GM12891 (cell line): ENCODE data around the gene FOXD2.

Experiments
- PAX5 ChIP-seq: IDR thresholded peaks from 2 replicates; pipeline ENCODE4 v1.6.1; 2011; ENCODE audit warnings: low read length, moderate library complexity, mild to moderate bottlenecking; ENCODE audit not compliant: insufficient read depth, severe bottlenecking
- POLR2A ChIP-seq: IDR thresholded peaks from 2 replicates; pipeline ENCODE4 v1.6.1; 2011; ENCODE audit warnings: low read depth, low read length, control low read depth
- POLR2AphosphoS5 ChIP-seq: IDR thresholded peaks from 2 replicates; pipeline ENCODE4 v1.6.1; 2011; ENCODE audit warnings: low read depth, low read length, control low read depth
- POU2F2 ChIP-seq: IDR thresholded peaks from 2 replicates; pipeline ENCODE4 v1.6.1; 2011; ENCODE audit warnings: low read depth, mild to moderate bottlenecking, control low read depth, low read length, moderate library complexity
- SPI1 ChIP-seq: IDR thresholded peaks from 2 replicates; pipeline ENCODE4 v1.6.1; 2011; ENCODE audit warnings: low read depth, low read length, control low read depth
- TAF1 ChIP-seq: IDR thresholded peaks from 2 replicates; pipeline ENCODE4 v1.6.1; 2011; ENCODE audit warnings: low read depth, low read length, control low read depth

DNA sequence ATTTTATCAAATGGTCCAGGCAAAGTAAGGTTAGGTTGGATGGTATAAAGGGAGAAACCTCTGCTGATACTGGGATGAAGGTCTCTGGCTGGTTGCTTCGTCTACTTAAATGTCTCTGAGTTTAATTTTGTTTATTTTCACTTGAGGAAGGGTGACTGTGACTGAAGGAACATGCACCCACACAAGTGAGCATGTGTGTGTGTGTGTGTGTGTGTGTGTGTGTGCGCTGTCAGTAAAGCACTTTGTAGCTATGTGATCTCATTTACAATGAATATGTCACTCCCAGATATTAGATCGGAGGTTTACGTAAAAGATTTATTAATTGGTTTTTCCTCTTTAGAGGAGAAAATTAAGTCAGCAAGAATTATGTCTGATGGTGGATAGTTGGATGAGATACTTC lies 4.4 kb downstream of the FOXD2 start:
- TF ChIP-seq TAF1 (no peak), POLR2A (no peak), POLR2AphosphoS5 (no peak), POU2F2 (no peak), SPI1 (no peak), PAX5 (no peak)
